GM23338 (cell line): ENCODE data around the gene WRNIP1. TPM values are rescaled to one million over a fixed set of nuclear protein-coding genes. Genes with fewer than 3 reads are reported as not detected.

Experiments
- ATAC-seq: fragments of 200-7000 bp; cut with Tn5 transposase; 3 replicates; pipeline ENCODE4 v1.9.1; 2020
- DNase-seq: peaks from one replicate; pipeline ENCODE4 v3.0.0-alpha.2; 2015; ENCODE audit warnings: low spot score
- H2AFZ ChIP-seq: fragments of 200-600 bp; sonication (generic); 2 replicates; pipeline ENCODE4 v1.8.0; 2016; ENCODE audit warnings: antibody characterized with exemption, mild to moderate bottlenecking, moderate library complexity
- H3F3A ChIP-seq: fragments of 200-600 bp; sonication (generic); replicated peaks from 2 replicates; pipeline ENCODE4 v1.8.0; 2017; ENCODE audit warnings: antibody characterized with exemption, mixed run types, low read depth
- H3K27ac ChIP-seq: fragments of 200-600 bp; sonication (generic); 2 replicates; pipeline ENCODE4 v1.6.1; 2016; ENCODE audit warnings: low read depth
- H3K27me3 ChIP-seq: fragments of 200-600 bp; sonication (generic); 2 replicates; pipeline ENCODE4 v1.8.0; 2016; ENCODE audit warnings: mild to moderate bottlenecking, mixed run types, moderate library complexity; ENCODE audit not compliant: insufficient read depth
- H3K36me3 ChIP-seq: fragments of 200-600 bp; sonication (generic); 2 replicates; pipeline ENCODE4 v1.8.0; 2016; ENCODE audit warnings: mild to moderate bottlenecking; ENCODE audit not compliant: insufficient read depth
- H3K4me1 ChIP-seq: fragments of 200-600 bp; sonication (generic); 2 replicates; pipeline ENCODE4 v1.8.0; 2016; ENCODE audit warnings: mild to moderate bottlenecking, moderate library complexity; ENCODE audit not compliant: insufficient read depth
- H3K4me2 ChIP-seq: fragments of 200-600 bp; sonication (generic); 2 replicates; pipeline ENCODE4 v1.7.1; 2017; ENCODE audit warnings: mixed run types
- H3K4me3 ChIP-seq: fragments of 200-600 bp; sonication (generic); 2 replicates; pipeline ENCODE4 v1.6.1; 2016; ENCODE audit warnings: mixed run types
- H3K79me2 ChIP-seq: fragments of 200-600 bp; sonication (generic); replicated peaks from 2 replicates; pipeline ENCODE4 v1.8.0; 2017; ENCODE audit warnings: mild to moderate bottlenecking; ENCODE audit not compliant: insufficient read depth
- H3K9me2 ChIP-seq: fragments of 200-600 bp; sonication (generic); 2 replicates; pipeline ENCODE4 v1.8.0; 2017; ENCODE audit not compliant: insufficient read depth
- H4K20me1 ChIP-seq: fragments of 200-600 bp; sonication (generic); replicated peaks from 2 replicates; pipeline ENCODE4 v1.8.0; 2017; ENCODE audit warnings: mild to moderate bottlenecking; ENCODE audit not compliant: insufficient read depth
- H3K27ac Mint-ChIP-seq: 2 replicates; pipeline ENCODE4 v1.8.0; 2020; ENCODE audit warnings: inconsistent platforms, mild to moderate bottlenecking, moderate library complexity, mixed read lengths
- H3K27me3 Mint-ChIP-seq: 3 replicates; pipeline ENCODE4 v1.8.0; 2022; ENCODE audit warnings: low read depth, mild to moderate bottlenecking, moderate library complexity, mixed read lengths, inconsistent platforms; ENCODE audit not compliant: insufficient read depth, poor library complexity
- H3K36me3 Mint-ChIP-seq: 3 replicates; pipeline ENCODE4 v1.8.0; 2021; ENCODE audit warnings: low read depth, mild to moderate bottlenecking, inconsistent platforms, moderate library complexity, mixed read lengths
- H3K4me1 Mint-ChIP-seq: 3 replicates; pipeline ENCODE4 v1.8.0; 2020; ENCODE audit warnings: mild to moderate bottlenecking, inconsistent platforms, mixed read lengths
- H3K4me3 Mint-ChIP-seq: 3 replicates; pipeline ENCODE4 v1.8.0; 2021; ENCODE audit warnings: moderate library complexity, mild to moderate bottlenecking, inconsistent platforms, mixed read lengths
- H3K9me3 Mint-ChIP-seq: 3 replicates; pipeline ENCODE4 v1.8.0; 2020; ENCODE audit warnings: moderate library complexity, mild to moderate bottlenecking, inconsistent platforms, mixed read lengths
- CREB1 ChIP-seq: fragments of 250-450 bp; sonication (Bioruptor Pico); IDR thresholded peaks from 2 replicates; pipeline ENCODE4 v1.5.0; 2020; ENCODE audit warnings: low read depth, mild to moderate bottlenecking, moderate library complexity
- ETS1 ChIP-seq: IDR thresholded peaks from 2 replicates; pipeline ENCODE4 v1.6.1; 2016; ENCODE audit warnings: antibody characterized with exemption
- EZH2 ChIP-seq: fragments of 200-600 bp; sonication (generic); IDR thresholded peaks from one replicate; pipeline ENCODE4 v1.8.0; 2017; ENCODE audit warnings: antibody characterized with exemption, mild to moderate bottlenecking, low read depth; ENCODE audit not compliant: unreplicated experiment
- EZH2phosphoT487 ChIP-seq: fragments of 200-600 bp; sonication (generic); IDR thresholded peaks from one replicate; pipeline ENCODE4 v1.8.1; 2018; ENCODE audit warnings: antibody characterized with exemption; ENCODE audit not compliant: unreplicated experiment
- JUNB ChIP-seq: IDR thresholded peaks from one replicate; pipeline ENCODE4 v1.6.1; 2016; ENCODE audit warnings: antibody characterized with exemption; ENCODE audit not compliant: unreplicated experiment
- NANOG ChIP-seq: IDR thresholded peaks from 2 replicates; pipeline ENCODE4 v1.6.1; 2016; ENCODE audit warnings: antibody characterized with exemption, borderline replicate concordance
- POLR2AphosphoS5 ChIP-seq: IDR thresholded peaks from 2 replicates; pipeline ENCODE4 v1.6.1; 2016; ENCODE audit warnings: antibody characterized with exemption, low read depth
- REST ChIP-seq: IDR thresholded peaks from one replicate; pipeline ENCODE4 v1.6.1; 2018; ENCODE audit warnings: antibody characterized with exemption; ENCODE audit not compliant: unreplicated experiment
- STAT1 ChIP-seq: IDR thresholded peaks from one replicate; pipeline ENCODE4 v1.6.1; 2016; ENCODE audit warnings: antibody characterized with exemption; ENCODE audit not compliant: unreplicated experiment
- ZNF462 ChIP-seq: fragments of 250-450 bp; sonication (Bioruptor Pico); IDR thresholded peaks from 2 replicates; pipeline ENCODE4 v1.5.0; 2020; ENCODE audit warnings: mild to moderate bottlenecking, moderate library complexity
- polyA plus RNA-seq: library from polyadenylated mRNA; unstranded; fragments of >200 nt; fragmentation: Nextera tagmentation; extraction: Ambion mirVana; gene quantifications from 2 replicates; pipeline ENCODE4 v1.2.1, GENCODE V29; 2016
- total RNA-seq: library from RNA; depleted of rRNA; stranded (reverse); fragments of >200 nt; shearing (Covaris generic); gene quantifications from 2 replicates; pipeline ENCODE4 v1.2.3, GENCODE V29; 2014

WRNIP1 gene
- total and polyA plus RNA-seq, 2 experiments from 2014 or later = 27.6 to 66.0 TPM

- no peak for TF ChIP-seq ETS1
These were observed 16.6 kb downstream of the WRNIP1 start (continued) for GRCh38 chr6:2781685-2782355.

GRCh38 chr6:2782356-2782708, 17.1 kb downstream of the WRNIP1 start:
- Mint-ChIP-seq H3K4me3 (no peak overlapping the region), H3K9me3 (no peaks in the 10 kb centered on the region; the same call in 2 of the 3 replicates), H3K4me1 (peaks cover 11% of the 10 kb centered on the region), H3K27me3 (no peaks in the 10 kb centered on the region), H3K27ac (no peak overlapping the region), H3K36me3 (peaks cover 34% of the 10 kb centered on the region)
- H3K36me3 ChIP-seq = peaks cover 6% of the 10 kb centered on the region; the same call in 1 of the 2 replicates
- peaks cover 50% of the 10 kb centered on the region for H3K79me2 ChIP-seq
- TF ChIP-seq ZNF462 (CRISPR knock-in tag) (no peak), EZH2 (no peak), EZH2phosphoT487 (no peak), NANOG (no peak), STAT1 (no peak), REST (no peak), CREB1 (CRISPR knock-in tag) (no peak), JUNB (no peak), ETS1 (no peak), POLR2AphosphoS5 (no peak)
- ATAC-seq (no peak), DNase-seq (no peak)
- H4K20me1 ChIP-seq = peaks cover 14% of the 10 kb centered on the region
- H3K4me1 ChIP-seq = peaks cover 4% of the 10 kb centered on the region; the same call in 1 of the 2 replicates
- H3K27me3 ChIP-seq = no peaks in the 10 kb centered on the region
- H3K4me3 ChIP-seq = no peak overlapping the region
- H2AFZ ChIP-seq = no peak overlapping the region
- no peaks in the 10 kb centered on the region for H3F3A ChIP-seq
- H3K9me2 ChIP-seq = no peaks in the 10 kb centered on the region
- no peak overlapping the region for H3K27ac ChIP-seq
- H3K4me2 ChIP-seq = no peak overlapping the region
